ENCODE results near the gene CCL7.
"Not testable (repeated sequence)": the region's sequence is repeated elsewhere in the genome, so short reads cannot be mapped to it uniquely, and the experiment has no call there.

- TF ChIP-seq, protein P1, sequence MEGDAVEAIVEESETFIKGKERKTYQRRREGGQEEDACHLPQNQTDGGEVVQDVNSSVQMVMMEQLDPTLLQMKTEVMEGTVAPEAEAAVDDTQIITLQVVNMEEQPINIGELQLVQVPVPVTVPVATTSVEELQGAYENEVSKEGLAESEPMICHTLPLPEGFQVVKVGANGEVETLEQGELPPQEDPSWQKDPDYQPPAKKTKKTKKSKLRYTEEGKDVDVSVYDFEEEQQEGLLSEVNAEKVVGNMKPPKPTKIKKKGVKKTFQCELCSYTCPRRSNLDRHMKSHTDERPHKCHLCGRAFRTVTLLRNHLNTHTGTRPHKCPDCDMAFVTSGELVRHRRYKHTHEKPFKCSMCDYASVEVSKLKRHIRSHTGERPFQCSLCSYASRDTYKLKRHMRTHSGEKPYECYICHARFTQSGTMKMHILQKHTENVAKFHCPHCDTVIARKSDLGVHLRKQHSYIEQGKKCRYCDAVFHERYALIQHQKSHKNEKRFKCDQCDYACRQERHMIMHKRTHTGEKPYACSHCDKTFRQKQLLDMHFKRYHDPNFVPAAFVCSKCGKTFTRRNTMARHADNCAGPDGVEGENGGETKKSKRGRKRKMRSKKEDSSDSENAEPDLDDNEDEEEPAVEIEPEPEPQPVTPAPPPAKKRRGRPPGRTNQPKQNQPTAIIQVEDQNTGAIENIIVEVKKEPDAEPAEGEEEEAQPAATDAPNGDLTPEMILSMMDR (conservative IDR thresholded peaks at IDR 0.05; ENCODE audit: low read length): not testable (repeated sequence)
- not testable (repeated sequence) for TF ChIP-seq EZH2phosphoT487 (IDR thresholded peaks at IDR 0.05; ENCODE audit: borderline replicate concordance, low read depth, low read length)
Measured at GRCh38 chr17:34227293-34227692, 42.7 kb upstream of the CCL7 start.

Measured in OCI-LY7 (cell line).